GM12878 (cell line): ENCODE results near the gene ETV7. TPM values are rescaled to one million over a fixed set of nuclear protein-coding genes. Genes with fewer than 3 reads are reported as not detected.

Experiments
- ATAC-seq: fragments of 200-7000 bp; cut with Tn5 transposase; 3 replicates; pipeline ENCODE4 v1.9.1; 2020; ENCODE audit warnings: mild to moderate bottlenecking, moderate library complexity
- BruUV-seq: library from RNA; stranded (reverse); fragments of 400-500 nt; replicated peaks from 2 replicates; lab custom pipeline; 2021; lab: Mats Ljungman, UMichigan
- CTCF ChIA-PET: fragments of 300-600 bp; sonication (Branson Sonifier 250); formaldehyde crosslinking; extraction: SDS; loops from one replicate; lab custom pipeline; 2021; ENCODE audit warnings: inconsistent platforms; lab: Yijun Ruan, JAX
- POLR2A ChIA-PET: fragments of 350-600 bp; formaldehyde crosslinking; extraction: SDS; loops from one replicate; lab custom pipeline; 2021; ENCODE audit warnings: inconsistent platforms; lab: Charles Lee
- RAD21 ChIA-PET: fragments of 300-600 bp; sonication (Branson Sonifier 250); formaldehyde crosslinking; loops from one replicate; lab custom pipeline; 2023; ENCODE audit warnings: antibody characterized with exemption; ENCODE audit not compliant: unreplicated experiment; lab: Charles Lee
- SMC1A ChIA-PET: fragments of 300-600 bp; sonication (Branson Sonifier 250); formaldehyde crosslinking; loops from one replicate; lab custom pipeline; 2023; ENCODE audit not compliant: unreplicated experiment, uncharacterized antibody; lab: Charles Lee
- DNase-seq: peaks from one replicate; pipeline ENCODE4 v3.0.0-alpha.2; 2011; ENCODE audit warnings: low read depth, low spot score
- FAIRE-seq: peaks from 3 replicates; lab custom pipeline; 2011; peaks lifted over from hg19 to GRCh38; lab: Jason Lieb, UNC
- H2AFZ ChIP-seq: 2 replicates; pipeline ENCODE4 v1.6.0; 2011; ENCODE audit warnings: low read depth, low read length, control low read depth; ENCODE audit not compliant: control insufficient read depth
- H3K27ac ChIP-seq: 2 replicates; pipeline ENCODE4 v1.5.1; 2011; ENCODE audit warnings: control low read depth; ENCODE audit not compliant: control insufficient read depth, insufficient read depth
- H3K27me3 ChIP-seq, 2 experiments: replicated peaks in 1 of 2; 2 replicates each; pipeline versions ENCODE4 v1.6.0 to v1.6.1; 2011; ENCODE audit warnings: low read length in 1 of 2; ENCODE audit not compliant: control insufficient read depth in 2 of 2, insufficient read depth in 2 of 2
- H3K36me3 ChIP-seq, 2 experiments: 2 replicates each; pipeline ENCODE4 v1.5.1; 2011; ENCODE audit warnings: low read length in 1 of 2; ENCODE audit not compliant: control insufficient read depth in 2 of 2, insufficient read depth in 2 of 2
- H3K4me1 ChIP-seq: 2 replicates; pipeline ENCODE4 v1.6.1; 2011; ENCODE audit warnings: mild to moderate bottlenecking, low read length, moderate library complexity, mixed read lengths; ENCODE audit not compliant: control insufficient read depth, insufficient read depth
- H3K4me2 ChIP-seq: 2 replicates; pipeline ENCODE4 v1.6.0; 2011; ENCODE audit warnings: control low read depth; ENCODE audit not compliant: control insufficient read depth, insufficient read depth
- H3K4me3 ChIP-seq: fragments of 200-600 bp; sonication (generic); 2 replicates; pipeline ENCODE4 v1.5.1; 2016
- H3K79me2 ChIP-seq: 2 replicates; pipeline ENCODE4 v1.6.0; 2011; ENCODE audit warnings: low read length; ENCODE audit not compliant: control insufficient read depth, insufficient read depth
- H3K9ac ChIP-seq: 2 replicates; pipeline ENCODE4 v1.8.0; 2011; ENCODE audit warnings: low read length, control low read depth, mixed read lengths; ENCODE audit not compliant: control insufficient read depth, insufficient read depth
- H3K9me3 ChIP-seq: replicated peaks from 3 replicates; pipeline ENCODE4 v1.5.1; 2011; ENCODE audit warnings: mild to moderate bottlenecking, low read length; ENCODE audit not compliant: control insufficient read depth, insufficient read depth
- H4K20me1 ChIP-seq: 2 replicates; pipeline ENCODE4 v1.6.0; 2011; ENCODE audit not compliant: control insufficient read depth, insufficient read depth
- BCL11A ChIP-seq: IDR thresholded peaks from 2 replicates; pipeline ENCODE4 v1.6.1; 2011; ENCODE audit warnings: low read depth, low read length
- CEBPZ ChIP-seq: fragments of 150-350 bp; IDR thresholded peaks from 2 replicates; pipeline ENCODE4 v1.6.1; 2016; ENCODE audit warnings: low read depth, low read length
- EP300 ChIP-seq, 2 experiments: fragments of 150-350 bp in 1 of 2; IDR thresholded peaks; 2 replicates each; pipeline ENCODE4 v1.6.1; 2011 to 2012; ENCODE audit warnings: low read depth in 2 of 2, low read length in 2 of 2, borderline replicate concordance in 1 of 2, improper control_type of control experiment in 1 of 2, inconsistent platforms in 1 of 2; ENCODE audit not compliant: control insufficient read depth in 1 of 2
- IRF4 ChIP-seq: IDR thresholded peaks from 2 replicates; pipeline ENCODE4 v1.6.1; 2011; ENCODE audit warnings: low read depth, low read length
- IRF5 ChIP-seq: fragments of 450-650 bp; IDR thresholded peaks from 2 replicates; pipeline ENCODE4 v1.6.1; 2017; ENCODE audit warnings: borderline replicate concordance
- KDM1A ChIP-seq: fragments of 200-600 bp; sonication (generic); IDR thresholded peaks from 2 replicates; pipeline ENCODE4 v1.6.1; 2016; ENCODE audit warnings: borderline replicate concordance
- LARP7 ChIP-seq: fragments of 450-650 bp; IDR thresholded peaks from 2 replicates; pipeline ENCODE4 v1.6.1; 2017; ENCODE audit warnings: mild to moderate bottlenecking
- NFYA ChIP-seq: IDR thresholded peaks from 2 replicates; pipeline ENCODE4 v1.6.1; 2011; ENCODE audit warnings: low read depth, mild to moderate bottlenecking, low read length, improper control_type of control experiment, borderline replicate concordance
- NR2F1 ChIP-seq: fragments of 450-650 bp; conservative IDR thresholded peaks from 2 replicates; pipeline ENCODE4 v1.6.1; 2017; ENCODE audit warnings: mild to moderate bottlenecking
- PAX8 ChIP-seq: fragments of 450-650 bp; IDR thresholded peaks from 2 replicates; pipeline ENCODE4 v1.6.1; 2017; ENCODE audit warnings: mild to moderate bottlenecking, moderate library complexity
- REST ChIP-seq: IDR thresholded peaks from 2 replicates; pipeline ENCODE4 v1.6.1; 2012; ENCODE audit warnings: mild to moderate bottlenecking, low read depth, low read length
- SKIL ChIP-seq: fragments of 450-650 bp; IDR thresholded peaks from 2 replicates; pipeline ENCODE4 v1.6.1; 2017; ENCODE audit warnings: mild to moderate bottlenecking, low read depth, inconsistent platforms; ENCODE audit not compliant: poor library complexity, severe bottlenecking
- STAT3 ChIP-seq: IDR thresholded peaks from 2 replicates; pipeline ENCODE4 v1.6.1; 2011; ENCODE audit warnings: low read depth, low read length, improper control_type of control experiment
- ZNF24 ChIP-seq: fragments of 450-650 bp; IDR thresholded peaks from 2 replicates; pipeline ENCODE4 v1.6.1; 2017; ENCODE audit warnings: antibody characterized with exemption, mild to moderate bottlenecking
- ZNF384 ChIP-seq: IDR thresholded peaks from 2 replicates; pipeline ENCODE4 v1.6.1; 2012; ENCODE audit warnings: low read depth, mild to moderate bottlenecking, low read length, improper control_type of control experiment, borderline replicate concordance
- WGBS: methylation state at CpG from one replicate; pipeline ENCODE4 v1.1.6; 2016; ENCODE audit warnings: low lambda C conversion rate; ENCODE audit not compliant: insufficient replicate concordance, insufficient coverage; ENCODE audit errors: missing lambda C conversion rate; 5-methylcytosine and 5-hydroxymethylcytosine counted together
- in situ Hi-C: fragments of 300-500 bp; cut with MboI; formaldehyde crosslinking; loops from 9 replicates; pipeline ENCODE4 v1.14.3; 2018; ENCODE audit warnings: mixed read lengths
- intact Hi-C: fragments of 100-400 bp; cut with micrococcal nuclease; formaldehyde crosslinking; loops from one replicate; pipeline ENCODE4 v1.14.2; 2022; ENCODE audit not compliant: unreplicated experiment
- polyA plus RNA-seq, 11 experiments: library from polyadenylated mRNA; depleted of rRNA in 4 of 11; unstranded in 6 of 11; stranded (reverse) in 5 of 11; fragments of >200 nt; fragmentation: Nextera tagmentation in 4 of 11; fragmentation: Illumina TruSeq in 1 of 11; extraction: Ambion mirVana in 4 of 11; extraction: Trizol in 1 of 11; gene quantifications; 1 replicate in 1 of 11; 2 replicates in 10 of 11; pipeline versions ENCODE4 v1.2.1 to v1.2.3, GENCODE V29; 2011 to 2016; ENCODE audit warnings: inconsistent platforms in 2 of 11, missing spikeins in 2 of 11, low read depth in 1 of 11
- total RNA-seq, 4 experiments: library from RNA; depleted of rRNA in 3 of 4; stranded (reverse); fragments of >200 nt in 3 of 4; fragmentation: Illumina TruSeq in 1 of 4; extraction: Trizol in 1 of 4; gene quantifications; 2 replicates each; pipeline versions ENCODE4 v1.2.1 to v1.2.3, GENCODE V29; 2013 to 2021

ETV7 gene
- total and polyA plus RNA-seq, 10 of the 15 experiments (the other 5 are each of a cell fraction or from before 2014, with no cell fraction given): 0.04 to 1.8 (median 1.3) TPM

GRCh38 chr6:36319436-36319762 is 68.1 kb downstream of the ETV7 start:
- SMC1A ChIA-PET: interaction anchor here (1.1 to 3.0 kb wide), 3 partner anchors 14 to 39 kb away, joined by 3 to 9 read pairs (median 5); no protein-coding TSS in a partner anchor
- 70% methylated on average over 9 of the region's 9 CpGs for WGBS
- Histone ChIP-seq H3K9ac (no peak overlapping the region), H3K27ac (no peak overlapping the region), H3K27me3 (no peaks in the 10 kb centered on the region), H2AFZ (no peak overlapping the region), H4K20me1 (no peaks in the 10 kb centered on the region), H3K4me1 (no peaks in the 10 kb centered on the region), H3K4me3 (no peak overlapping the region), H3K79me2 (no peaks in the 10 kb centered on the region), H3K9me3 (no peaks in the 10 kb centered on the region), H3K36me3 (no peaks in the 10 kb centered on the region), H3K4me2 (no peak overlapping the region)
- intact Hi-C loops (no loop called here), in situ Hi-C loops (no loop called here)
- DNase-seq (no peak), FAIRE-seq (no peak), ATAC-seq (no peak)
- RAD21 ChIA-PET: no interaction called here
- BruUV-seq: no TSS peak
- POLR2A ChIA-PET: no interaction called here
- CTCF ChIA-PET: interaction anchor here (0.7 to 2.3 kb wide), 5 partner anchors 8 to 21 kb away, joined by 3 to 8 read pairs (median 4); no protein-coding TSS in a partner anchor
- no peak for TF ChIP-seq IRF4
- no peak for TF ChIP-seq LARP7
- no peak for TF ChIP-seq ZNF24
- TF ChIP-seq KDM1A: no peak
- no peak for TF ChIP-seq REST
- TF ChIP-seq NFYA: no peak
- TF ChIP-seq IRF5: no peak
- TF ChIP-seq CEBPZ: no peak
- TF ChIP-seq STAT3: no peak
- no peak for TF ChIP-seq NR2F1
- TF ChIP-seq EP300 (IDR thresholded peaks at IDR 0.05; ENCODE audit: borderline replicate concordance in 1 of 2, control insufficient read depth in 1 of 2, low read depth in 2 of 2, low read length in 2 of 2): no peak
- no peak for TF ChIP-seq ZNF384
- no peak for TF ChIP-seq SKIL
- TF ChIP-seq BCL11A: no peak
- no peak for TF ChIP-seq PAX8
